Measurements from ENCODE around the gene CACNG4.

CACNG4 gene

GRCh38 chr17:67055041-67055443 lies 90.5 kb downstream of the CACNG4 start:
- ATAC-seq (ENCODE audit: insufficient read depth, low read depth), result no peak

GRCh38 chr17:67055811-67056745 lies 91.6 kb downstream of the CACNG4 start:
- no peak for TF ChIP-seq EZH2 (IDR thresholded peaks at IDR 0.05; ENCODE audit: borderline replicate concordance, low read depth, low read length, severe bottlenecking)
- TF ChIP-seq CTCF (IDR thresholded peaks at IDR 0.05; ENCODE audit: borderline replicate concordance, extremely low read depth, low read length, poor library complexity, severe bottlenecking), result no peak
- no peak overlapping the region for H3K9ac ChIP-seq (ENCODE audit: low read depth, low read length)
- no peaks in the 10 kb centered on the region for H4K20me1 ChIP-seq (ENCODE audit: insufficient read depth, low read length)
- H3K9me3 ChIP-seq (ENCODE audit: insufficient read depth, low read length, severe bottlenecking), result no peaks in the 10 kb centered on the region
- no peaks in the 10 kb centered on the region for H3K36me3 ChIP-seq (ENCODE audit: insufficient read depth, low read length)
- no peak overlapping the region for H3K4me2 ChIP-seq (ENCODE audit: insufficient read depth, low read length)
- ATAC-seq (ENCODE audit: insufficient read depth, low read depth), result no peak
- H3K4me3 ChIP-seq (ENCODE audit: low read depth in 1 of 2, low read length in 2 of 2), result no peak overlapping the region
- no peak for DNase-seq
- H3K27ac ChIP-seq (ENCODE audit: low read length), result no peak overlapping the region
- H2AFZ ChIP-seq (ENCODE audit: low read depth, low read length), result no peak overlapping the region
- no peaks in the 10 kb centered on the region for H3K79me2 ChIP-seq (ENCODE audit: insufficient read depth, low read length)
- no peaks in the 10 kb centered on the region for H3K27me3 ChIP-seq (ENCODE audit: insufficient read depth, low read length, poor library complexity)
- H3K4me1 ChIP-seq (ENCODE audit: insufficient read depth, low read length), result no peaks in the 10 kb centered on the region

More at GRCh38 chr17:67055041-67055443, 90.5 kb downstream of the CACNG4 start:
- H2AFZ ChIP-seq (ENCODE audit: low read depth, low read length), result no peak overlapping the region
- H3K79me2 ChIP-seq (ENCODE audit: insufficient read depth, low read length), result no peaks in the 10 kb centered on the region
- no peaks in the 10 kb centered on the region for H3K27me3 ChIP-seq (ENCODE audit: insufficient read depth, low read length, poor library complexity)
- H4K20me1 ChIP-seq (ENCODE audit: insufficient read depth, low read length), result no peaks in the 10 kb centered on the region
- no peak for DNase-seq
- H3K4me2 ChIP-seq (ENCODE audit: insufficient read depth, low read length), result no peak overlapping the region
- no peak overlapping the region for H3K9ac ChIP-seq (ENCODE audit: low read depth, low read length)
- no peaks in the 10 kb centered on the region for H3K4me1 ChIP-seq (ENCODE audit: insufficient read depth, low read length)
- TF ChIP-seq EZH2 (IDR thresholded peaks at IDR 0.05; ENCODE audit: borderline replicate concordance, low read depth, low read length, severe bottlenecking), result no peak
- no peak for TF ChIP-seq CTCF (IDR thresholded peaks at IDR 0.05; ENCODE audit: borderline replicate concordance, extremely low read depth, low read length, poor library complexity, severe bottlenecking)
- no peak overlapping the region for H3K4me3 ChIP-seq (ENCODE audit: low read depth in 1 of 2, low read length in 2 of 2)
- H3K36me3 ChIP-seq (ENCODE audit: insufficient read depth, low read length), result no peaks in the 10 kb centered on the region
- no peaks in the 10 kb centered on the region for H3K9me3 ChIP-seq (ENCODE audit: insufficient read depth, low read length, severe bottlenecking)
- no peak overlapping the region for H3K27ac ChIP-seq (ENCODE audit: low read length)

GRCh38 chr17:67056746-67057490 lies 92.4 kb downstream of the CACNG4 start:
- TF ChIP-seq CTCF (IDR thresholded peaks at IDR 0.05; ENCODE audit: borderline replicate concordance, extremely low read depth, low read length, poor library complexity, severe bottlenecking), result no peak
- no peak for TF ChIP-seq EZH2 (IDR thresholded peaks at IDR 0.05; ENCODE audit: borderline replicate concordance, low read depth, low read length, severe bottlenecking)
- no peaks in the 10 kb centered on the region for H3K9me3 ChIP-seq (ENCODE audit: insufficient read depth, low read length, severe bottlenecking)
- H4K20me1 ChIP-seq (ENCODE audit: insufficient read depth, low read length), result no peaks in the 10 kb centered on the region
- no peak overlapping the region for H2AFZ ChIP-seq (ENCODE audit: low read depth, low read length)
- no peak for ATAC-seq (ENCODE audit: insufficient read depth, low read depth)
- H3K4me1 ChIP-seq (ENCODE audit: insufficient read depth, low read length), result no peaks in the 10 kb centered on the region
- no peak overlapping the region for H3K4me2 ChIP-seq (ENCODE audit: insufficient read depth, low read length)
- H3K27ac ChIP-seq (ENCODE audit: low read length), result no peak overlapping the region
- no peak overlapping the region for H3K9ac ChIP-seq (ENCODE audit: low read depth, low read length)
- no peaks in the 10 kb centered on the region for H3K79me2 ChIP-seq (ENCODE audit: insufficient read depth, low read length)
- DNase-seq, result no peak
- H3K27me3 ChIP-seq (ENCODE audit: insufficient read depth, low read length, poor library complexity), result no peaks in the 10 kb centered on the region
- no peak overlapping the region for H3K4me3 ChIP-seq (ENCODE audit: low read depth in 1 of 2, low read length in 2 of 2)
- H3K36me3 ChIP-seq (ENCODE audit: insufficient read depth, low read length), result no peaks in the 10 kb centered on the region

All from DND-41 (cell line).